GM19467 (cell line): Measurements from ENCODE around the gene GDE1.
"Not testable (repeated sequence)": the region's sequence is repeated elsewhere in the genome, so short reads cannot be mapped to it uniquely, and the experiment has no call there.

Experiments
- ATAC-seq: cut with Tn5 transposase; IDR thresholded peaks from one replicate; pipeline ENCODE4 v1.9.1; 2021; ENCODE audit warnings: mild to moderate bottlenecking, moderate library complexity; ENCODE audit not compliant: unreplicated experiment

GDE1 gene

GRCh38 chr16:19521471-19522396, at the start of gene GDE1:
Gene GDE1 (minus strand): TSS chr16:19522098. CDS start chr16:19521964, 134 bp downstream.
- ATAC-seq = peak; percentile 72

- no peak for ATAC-seq
Observed at GRCh38 chr16:19567560-19567959, 45.7 kb upstream of the GDE1 start.

GRCh38 chr16:19566362-19566761, 44.5 kb upstream of the GDE1 start:
- no peak for ATAC-seq

- ATAC-seq = no peak
Observed at GRCh38 chr16:19563377-19563776, 41.5 kb upstream of the GDE1 start.

GRCh38 chr16:19560078-19560477, 38.2 kb upstream of the GDE1 start:
- ATAC-seq = no peak

GRCh38 chr16:19559242-19559910, 37.5 kb upstream of the GDE1 start:
- no peak for ATAC-seq

GRCh38 chr16:19555938-19556771, 34.3 kb upstream of the GDE1 start:
- ATAC-seq = no peak

- ATAC-seq = peak; percentile 94
Observed at GRCh38 chr16:19555186-19555937, 33.5 kb upstream of the GDE1 start, which contains the start of gene VPS35L. Gene VPS35L (plus strand): TSS chr16:19555703. CDS start chr16:19555730, 27 bp downstream.

- no peak for ATAC-seq
Observed at GRCh38 chr16:19549673-19550072, 27.8 kb upstream of the GDE1 start.

GRCh38 chr16:19548144-19548543, 26.2 kb upstream of the GDE1 start:
- no peak for ATAC-seq

- ATAC-seq = not testable (repeated sequence)
Observed at GRCh38 chr16:19543278-19543996, 21.5 kb upstream of the GDE1 start.

GRCh38 chr16:19542138-19542821, 20.4 kb upstream of the GDE1 start:
- no peak for ATAC-seq

GRCh38 chr16:19540241-19540970, 18.5 kb upstream of the GDE1 start:
- ATAC-seq = no peak

- ATAC-seq = no peak
Observed at GRCh38 chr16:19532601-19533000, 10.7 kb upstream of the GDE1 start.

- ATAC-seq = no peak
Observed at GRCh38 chr16:19528666-19529065, 6.8 kb upstream of the GDE1 start.

- no peak for ATAC-seq
Observed at GRCh38 chr16:19527161-19527560, 5.3 kb upstream of the GDE1 start.

GRCh38 chr16:19525385-19525723, 3.5 kb upstream of the GDE1 start:
- no peak for ATAC-seq

- no peak for ATAC-seq
Observed at GRCh38 chr16:19524616-19525384, 2.9 kb upstream of the GDE1 start.
